GOT3 (cell line): ENCODE measurements around the gene BACE1.

Experiments
- DNase-seq: peaks from one replicate; lab custom pipeline; 2025; ENCODE audit warnings: mixed read lengths; lab: John Stamatoyannopoulos, UW

Gene BACE1

DNA sequence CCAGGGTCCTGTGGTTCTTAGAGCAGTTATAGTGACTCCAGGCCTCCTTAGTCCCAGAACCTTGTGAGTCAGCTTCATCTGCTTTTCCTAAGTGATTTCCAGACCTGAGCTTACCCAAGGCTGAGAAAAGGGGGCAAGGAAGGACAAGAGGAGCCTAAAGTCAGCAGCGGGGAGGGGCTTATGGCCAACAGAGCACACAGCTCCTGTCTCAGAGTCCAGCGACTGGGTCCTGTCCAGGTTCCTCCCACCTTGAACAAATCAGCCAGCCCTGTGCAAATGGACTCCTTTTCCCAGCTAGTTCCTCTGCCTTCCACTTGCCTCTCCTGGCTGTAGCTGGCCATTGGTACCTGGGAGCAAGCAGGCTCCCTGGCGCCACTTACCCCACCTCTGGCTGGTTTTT lies 10.9 kb downstream of the BACE1 start:
- DNase-seq: no peak

- no peak for DNase-seq
Measured at GRCh38 chr11:117303646-117304315, 12.3 kb downstream of the BACE1 start.

DNA sequence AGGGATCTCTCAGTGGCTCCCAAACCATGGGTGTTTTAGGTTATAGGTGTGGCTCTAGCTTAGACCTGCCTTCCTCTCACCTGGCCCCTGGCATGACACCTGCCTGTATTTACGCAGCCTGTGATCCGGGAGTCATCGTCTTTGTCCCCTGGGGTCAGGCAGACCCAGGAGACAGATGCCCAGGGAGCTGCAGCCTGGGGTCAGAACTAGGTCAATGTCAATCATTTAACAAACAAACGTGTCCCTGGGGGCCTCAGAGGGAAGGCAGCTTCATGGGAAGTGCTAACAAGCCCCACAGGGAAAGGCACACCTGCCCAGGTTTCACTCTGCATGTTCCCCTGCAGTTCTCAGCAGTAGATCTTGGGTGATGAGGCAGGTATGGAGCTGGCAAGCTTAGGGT lies 13.0 kb downstream of the BACE1 start:
- no peak for DNase-seq

GRCh38 chr11:117302228-117302627 lies 13.8 kb downstream of the BACE1 start:
- no peak for DNase-seq

DNA sequence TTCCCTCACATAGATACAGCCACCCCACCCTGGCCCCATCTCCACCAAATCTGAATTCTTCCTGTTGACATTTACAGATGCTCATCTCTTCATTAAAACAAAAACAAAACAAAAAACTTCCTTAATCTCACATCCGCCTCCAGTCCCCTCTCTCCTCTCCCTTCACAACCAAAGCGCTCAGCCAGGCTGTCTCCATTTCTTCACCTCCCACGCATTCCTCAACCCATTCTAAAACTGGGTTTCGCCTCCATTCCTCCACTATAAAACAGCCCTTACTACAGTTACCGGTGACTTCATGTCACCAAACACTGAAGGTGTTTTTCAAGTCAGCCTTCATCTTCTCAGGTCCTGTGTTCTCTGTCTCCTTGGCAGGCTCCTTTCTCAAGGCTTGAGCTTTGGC lies 15.3 kb downstream of the BACE1 start:
- DNase-seq: no peak

DNA sequence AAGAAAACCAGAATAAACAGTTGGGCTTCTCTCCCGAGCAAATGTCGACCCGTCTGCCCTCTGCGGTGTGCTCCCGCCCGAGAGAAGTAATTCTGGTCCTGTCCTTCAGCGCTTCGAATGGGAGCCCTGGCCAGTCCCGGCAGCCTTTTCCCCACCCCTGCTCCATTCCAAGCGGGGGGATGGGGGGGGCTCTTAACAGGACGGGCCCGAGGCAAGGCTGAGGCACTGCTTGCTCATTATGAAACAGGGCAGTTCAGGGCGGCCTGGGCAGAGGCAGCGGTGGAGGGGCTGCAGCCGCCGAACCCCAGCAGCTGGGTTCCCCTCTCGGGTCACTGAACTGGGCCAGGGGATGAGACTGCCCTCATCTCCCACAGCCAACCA lies 15.8 kb downstream of the BACE1 start:
- no peak for DNase-seq

DNA sequence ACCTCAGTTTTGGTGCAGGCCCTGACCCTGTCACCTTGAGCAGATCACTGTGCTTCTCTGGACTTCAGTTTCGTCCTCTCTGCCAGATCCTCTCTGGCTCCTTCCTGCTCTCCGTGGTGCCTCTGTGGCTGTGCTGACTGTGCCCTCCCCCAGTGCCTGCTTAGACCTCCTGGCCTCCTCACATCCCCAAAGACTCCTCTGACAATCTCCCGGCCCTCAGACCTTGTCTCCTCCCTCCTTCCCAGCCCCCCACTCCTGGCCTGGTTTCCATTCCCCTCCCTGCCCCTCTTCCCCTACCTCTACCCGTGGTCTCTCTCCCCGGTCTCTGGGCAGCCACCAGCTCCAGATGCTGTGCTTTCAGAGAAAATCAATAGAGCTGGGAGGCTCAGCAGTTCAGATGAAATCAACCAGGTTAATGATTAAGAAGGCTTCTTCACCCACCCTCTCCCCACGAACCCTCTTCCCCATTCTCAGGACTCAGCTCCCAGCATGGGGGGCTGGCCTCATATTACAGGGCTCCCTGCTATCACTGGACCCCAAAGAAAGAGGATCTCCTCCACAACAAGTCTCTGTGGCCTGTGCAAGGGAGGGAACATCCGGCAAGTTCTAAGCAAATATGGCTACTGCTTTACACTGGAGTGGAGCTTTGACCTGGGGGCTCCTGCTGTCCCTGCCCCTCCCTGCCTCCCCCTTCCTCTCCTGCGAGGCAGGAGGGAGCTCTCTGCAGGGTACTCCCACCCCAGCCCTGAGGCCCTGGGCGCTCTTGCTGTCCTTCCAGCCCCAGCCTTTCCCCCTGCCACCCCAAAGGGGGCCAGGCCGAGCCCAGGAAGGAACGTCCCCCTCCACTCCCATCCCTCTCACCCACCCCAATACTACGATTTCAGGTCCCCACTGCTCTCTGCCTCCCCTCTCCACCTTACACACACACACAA lies 16.4 kb downstream of the BACE1 start:
- DNase-seq: no peak

DNA sequence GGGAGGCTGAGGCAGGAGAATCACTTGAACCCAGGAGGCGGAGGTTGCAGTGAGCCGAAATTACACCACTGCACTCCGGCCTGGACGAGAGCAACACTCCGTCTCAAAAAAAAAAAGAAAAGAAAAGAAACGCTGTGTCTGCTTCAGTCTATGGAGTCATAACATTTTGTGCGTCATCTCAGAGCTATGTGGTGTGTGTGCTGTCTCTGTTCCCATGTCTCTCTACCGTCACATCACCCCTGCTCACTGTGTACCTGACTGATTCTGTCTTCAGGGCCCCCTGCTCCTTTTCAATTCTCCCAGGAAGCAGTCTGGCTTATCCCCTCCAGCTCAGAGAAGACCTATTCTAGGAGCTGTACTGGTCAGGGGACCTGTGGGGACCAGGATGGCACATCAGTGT lies 17.9 kb downstream of the BACE1 start:
- DNase-seq: no peak

DNA sequence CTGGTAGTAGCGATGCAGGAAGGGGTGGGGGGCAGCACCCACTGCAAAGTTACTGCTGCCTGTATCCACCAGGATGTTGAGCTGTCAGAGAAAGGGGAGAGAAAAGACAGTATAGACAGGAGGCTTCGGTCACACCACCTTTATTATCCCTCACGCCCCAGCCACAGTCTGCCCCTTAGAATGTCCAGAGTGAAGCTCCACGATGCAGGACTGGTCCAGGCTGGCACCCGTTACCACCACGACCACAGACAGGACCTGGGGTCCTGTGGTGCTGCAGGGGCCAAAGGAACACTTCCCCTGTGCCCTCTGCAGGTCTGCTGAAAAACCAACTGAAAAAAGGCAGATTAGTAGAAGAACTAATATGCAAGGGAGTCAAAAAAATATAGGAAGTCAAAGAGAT lies 19.2 kb downstream of the BACE1 start:
- no peak for DNase-seq

GRCh38 chr11:117295438-117296137 lies 20.5 kb downstream of the BACE1 start:
- no peak for DNase-seq

DNA sequence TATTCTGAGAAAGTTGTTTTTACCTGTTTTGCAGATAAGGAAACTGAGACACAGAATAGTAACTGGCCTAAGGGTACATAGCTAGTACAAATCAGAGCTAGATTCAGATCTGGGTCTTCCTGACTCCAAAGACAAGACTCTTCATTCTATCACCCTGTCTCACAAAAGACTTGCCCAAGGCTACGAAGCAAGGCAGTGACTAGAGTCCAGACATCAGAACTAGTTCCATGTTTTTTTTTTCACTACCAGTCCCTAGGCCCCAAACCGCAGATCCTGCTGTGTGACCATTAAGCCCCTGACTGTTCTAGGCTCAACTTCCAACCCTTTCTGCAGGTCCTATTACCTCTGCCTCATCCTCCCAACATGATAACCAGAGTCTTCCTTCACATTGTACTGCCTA lies 23.4 kb downstream of the BACE1 start:
- no peak for DNase-seq

- no peak for DNase-seq
Measured at GRCh38 chr11:117290809-117291396, 25.2 kb downstream of the BACE1 start, which contains the start of gene BACE1-AS. Gene BACE1-AS, plus strand, starts transcription at chr11:117291346.

- DNase-seq: no peak
Measured at GRCh38 chr11:117289795-117290194, 26.3 kb downstream of the BACE1 start.

GRCh38 chr11:117287668-117288067 lies 28.4 kb downstream of the BACE1 start:
- DNase-seq: no peak

DNA sequence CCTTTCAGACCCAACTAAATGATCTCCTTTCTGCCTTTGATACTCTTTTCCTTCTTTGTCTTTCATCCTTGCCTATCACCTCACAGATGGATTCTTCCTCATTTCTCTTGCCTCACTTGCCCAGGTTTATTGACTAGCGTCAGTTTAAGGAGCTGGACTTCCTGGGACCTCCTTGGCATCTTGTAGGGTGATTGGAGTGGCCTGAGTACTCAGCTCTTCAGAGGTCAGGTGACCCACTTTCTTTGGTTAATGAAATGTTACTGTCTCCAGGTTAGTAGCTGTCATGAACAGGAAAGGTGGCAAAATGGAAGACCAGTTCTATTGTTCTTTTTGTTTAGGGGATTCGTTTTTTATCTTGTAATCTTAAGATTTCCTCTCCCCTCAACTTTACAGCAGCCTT lies 29.5 kb downstream of the BACE1 start:
- DNase-seq: no peak

DNA sequence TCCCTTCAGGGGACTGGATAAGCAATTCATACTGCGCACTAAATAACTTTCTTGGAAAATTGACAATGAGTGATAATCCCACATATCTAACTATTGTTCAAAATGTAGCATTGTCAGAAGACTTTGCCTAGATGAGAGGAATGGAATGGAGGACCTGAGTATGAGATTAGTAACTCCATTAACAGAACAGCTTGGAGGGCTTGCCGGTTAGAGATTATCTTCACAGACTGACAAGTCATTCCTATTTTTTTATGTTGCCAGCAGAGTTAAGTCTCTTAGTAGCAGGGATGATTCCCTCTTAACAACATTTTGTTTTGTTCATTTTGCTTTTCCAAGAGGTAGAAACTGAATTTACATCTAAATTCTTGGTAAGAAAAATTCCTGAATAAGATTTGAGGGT lies 32.0 kb downstream of the BACE1 start:
- DNase-seq: no peak

DNA sequence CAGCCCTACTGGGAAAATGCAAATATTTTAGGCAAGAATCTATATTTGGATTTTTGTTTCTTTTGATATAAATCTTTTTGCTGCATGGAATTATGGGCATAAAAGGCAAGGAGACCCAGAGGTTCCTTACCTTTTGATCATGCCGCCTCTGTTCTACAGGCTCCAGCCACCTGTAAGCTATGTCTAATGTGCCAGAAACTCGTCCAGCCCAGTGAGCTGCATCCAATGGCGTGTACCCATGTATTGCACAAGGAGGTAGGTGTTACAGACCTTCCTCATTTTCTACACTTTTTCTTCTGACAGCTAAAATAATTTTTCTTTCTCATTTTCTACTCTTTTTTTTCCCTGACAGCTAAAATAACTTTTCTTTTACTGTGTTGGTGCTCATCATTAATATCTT lies 33.1 kb downstream of the BACE1 start:
- DNase-seq: no peak

DNA sequence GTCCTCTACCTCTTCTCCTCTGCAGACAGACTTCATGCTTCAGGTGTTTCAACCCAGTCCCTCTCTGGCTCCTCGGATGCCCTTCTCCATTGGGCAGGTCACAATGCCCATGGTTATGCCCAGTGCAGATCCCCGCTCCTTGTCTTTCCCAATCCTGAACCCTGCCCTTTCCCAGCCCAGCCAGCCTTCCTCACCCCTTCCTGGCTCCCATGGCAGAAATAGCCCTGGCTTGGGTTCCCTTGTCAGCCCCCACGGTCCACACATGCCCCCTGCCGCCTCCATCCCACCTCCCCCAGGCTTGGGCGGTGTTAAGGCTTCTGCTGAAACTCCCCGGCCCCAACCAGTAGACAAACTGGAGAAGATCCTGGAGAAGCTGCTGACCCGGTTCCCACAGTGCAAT lies 34.2 kb downstream of the BACE1 start:
- DNase-seq: no peak

DNA sequence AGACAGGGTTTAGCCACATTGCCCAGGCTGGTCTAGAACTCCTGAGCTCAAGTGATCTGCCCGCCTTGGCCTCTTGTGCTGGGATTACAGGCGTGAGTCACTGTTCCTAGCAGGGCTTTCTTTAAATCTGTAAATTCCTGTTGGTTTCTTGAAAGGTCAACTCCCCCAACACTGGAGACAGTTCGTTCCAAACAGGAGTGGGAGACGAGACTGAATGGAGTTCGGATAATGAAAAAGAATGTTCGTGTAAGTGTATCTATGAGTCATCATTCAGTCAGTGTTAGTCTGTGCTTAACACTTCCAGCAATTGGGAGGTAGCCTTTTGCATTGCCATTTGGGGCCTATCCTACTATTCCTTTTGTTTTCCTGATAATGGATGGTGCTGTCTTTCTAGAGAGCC lies 34.9 kb downstream of the BACE1 start:
- no peak for DNase-seq

DNA sequence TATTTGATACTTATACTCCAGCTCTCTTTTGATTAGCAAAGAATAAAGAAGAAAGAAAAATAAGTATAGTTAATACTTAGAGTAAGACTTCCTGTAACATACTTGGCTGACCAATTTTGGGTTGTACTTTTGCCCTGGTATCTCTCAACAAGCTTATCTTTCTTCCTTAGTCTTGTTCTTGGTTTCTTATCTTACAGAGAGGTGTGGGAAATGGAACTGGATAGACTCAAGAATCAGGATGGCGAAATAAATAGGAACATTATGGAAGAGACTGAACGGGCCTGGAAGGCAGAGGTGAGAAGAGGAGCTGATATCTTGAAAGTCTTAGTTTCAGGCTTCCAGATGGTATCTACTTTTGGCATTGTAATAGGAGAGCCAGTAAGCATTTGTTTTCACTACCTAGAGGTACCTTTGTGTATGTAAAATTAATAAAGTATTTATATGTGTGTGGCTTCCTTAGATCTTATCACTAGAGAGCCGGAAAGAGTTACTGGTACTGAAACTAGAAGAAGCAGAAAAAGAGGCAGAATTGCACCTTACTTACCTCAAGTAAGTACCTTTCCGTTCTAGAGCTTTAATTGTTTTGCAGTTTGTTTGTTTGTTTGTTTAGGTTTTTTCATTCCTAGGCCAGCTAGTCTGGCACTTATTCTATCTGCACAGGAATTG lies 36.2 kb downstream of the BACE1 start:
- DNase-seq: no peak

GRCh38 chr11:117278347-117278746 lies 37.7 kb downstream of the BACE1 start:
- no peak for DNase-seq
